Parathyroid adenoma (tissue), 2 donors: Measurements from ENCODE around the gene TBC1D30.

ENCODE experiments used
- H2AFZ ChIP-seq: fragments of 300-600 bp; sonication (generic); one replicate; pipeline ENCODE4 v1.7.0; 2017; ENCODE audit warnings: antibody characterized with exemption, mild to moderate bottlenecking
- H3K27ac ChIP-seq: fragments of 300-600 bp; sonication (generic); one replicate; pipeline ENCODE4 v1.7.0; 2017
- H3K27me3 ChIP-seq: fragments of 300-600 bp; sonication (generic); one replicate; pipeline ENCODE4 v1.7.0; 2017; ENCODE audit warnings: low read length; ENCODE audit not compliant: control insufficient read depth, insufficient read depth
- H3K36me3 ChIP-seq: fragments of 300-600 bp; sonication (generic); one replicate; pipeline ENCODE4 v1.7.0; 2017; ENCODE audit warnings: low read length; ENCODE audit not compliant: control insufficient read depth, insufficient read depth
- H3K4me1 ChIP-seq: fragments of 300-600 bp; sonication (generic); one replicate; pipeline ENCODE4 v1.7.0; 2017; ENCODE audit warnings: control low read depth
- H3K4me2 ChIP-seq: fragments of 300-600 bp; sonication (generic); one replicate; pipeline ENCODE4 v1.7.0; 2017; ENCODE audit warnings: low read length
- H3K4me3 ChIP-seq: fragments of 300-600 bp; sonication (generic); one replicate; pipeline ENCODE4 v1.7.0; 2017; ENCODE audit warnings: low read depth, low read length
- H3K79me2 ChIP-seq: fragments of 300-600 bp; sonication (generic); one replicate; pipeline ENCODE4 v1.7.0; 2017; ENCODE audit warnings: control low read depth
- H3K9ac ChIP-seq: fragments of 300-600 bp; sonication (generic); one replicate; pipeline ENCODE4 v1.7.0; 2017; ENCODE audit warnings: mild to moderate bottlenecking
- H3K9me3 ChIP-seq: fragments of 300-600 bp; sonication (generic); one replicate; pipeline ENCODE4 v1.7.0; 2017; ENCODE audit warnings: low read length; ENCODE audit not compliant: control insufficient read depth
- TF ChIP-seq, protein P1 (sequence below): fragments of 300-600 bp; sonication (generic); IDR thresholded peaks from one replicate; pipeline ENCODE4 v1.7.0; 2017; ENCODE audit warnings: antibody characterized with exemption, mild to moderate bottlenecking
- donor health status: primary hyperparathyroidism.

Gene TBC1D30

DNA sequence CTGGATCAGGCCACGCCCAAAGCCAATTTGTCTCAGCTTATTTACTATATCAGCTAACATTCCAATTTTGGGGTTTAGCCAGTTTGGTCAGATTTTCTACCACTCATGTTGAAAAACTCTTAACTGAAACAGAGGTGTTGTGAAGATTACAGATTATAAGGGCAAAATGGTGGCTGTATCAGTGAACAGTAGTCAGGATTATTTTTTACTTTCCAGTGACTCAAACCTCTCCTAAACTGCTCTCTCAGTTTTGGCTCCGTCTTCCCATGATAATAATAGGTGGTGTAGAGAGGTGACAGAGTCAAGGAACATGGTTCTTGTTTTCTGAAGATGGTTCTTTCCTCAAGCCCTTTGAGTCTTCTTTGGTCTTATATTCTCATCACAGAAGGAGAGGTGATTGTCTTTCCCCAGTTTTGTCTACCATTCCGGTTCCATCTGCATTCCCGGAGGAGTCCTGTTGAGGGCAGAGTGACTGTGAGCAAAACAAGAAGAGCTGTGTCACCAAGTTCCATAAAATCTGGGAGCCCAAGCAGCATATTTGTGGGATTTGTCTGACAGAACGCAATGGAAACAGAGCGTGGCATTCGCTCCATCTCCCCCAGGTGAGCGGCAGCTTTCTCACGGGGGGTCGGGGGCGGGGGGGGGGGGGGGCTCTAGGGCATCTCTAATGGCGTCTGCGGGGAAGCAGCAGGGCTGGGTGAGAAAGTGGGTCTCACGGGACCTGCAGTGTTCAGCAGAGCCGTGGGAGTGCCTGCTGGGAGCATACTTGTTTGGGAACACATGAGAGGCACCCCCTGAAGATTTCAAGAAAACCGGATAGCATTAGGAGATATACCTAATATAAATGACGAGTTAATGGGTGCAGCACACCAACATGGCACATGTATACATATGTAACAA lies 59.1 kb downstream of the TBC1D30 start:
- H3K4me1 ChIP-seq = no peaks in the 10 kb centered on the region
- no peak overlapping the region for H3K4me3 ChIP-seq

DNA sequence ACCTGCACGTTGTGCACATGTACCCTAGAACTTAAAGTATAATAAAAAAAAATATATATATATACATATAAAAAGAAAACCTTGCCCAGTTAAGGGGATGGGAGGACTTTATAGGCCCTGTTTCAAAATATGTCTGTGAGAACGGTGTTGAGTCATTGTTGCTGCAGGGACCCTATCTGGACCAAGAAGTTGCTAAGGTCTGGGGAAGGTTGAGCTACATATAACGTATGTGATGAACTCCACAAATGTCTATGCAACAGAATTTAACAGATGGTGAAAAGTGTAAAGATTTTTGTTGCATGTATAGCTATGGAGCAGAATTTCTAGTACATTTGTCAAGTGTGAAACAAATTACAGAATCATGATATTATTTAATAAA lies 59.7 kb downstream of the TBC1D30 start:
- H3K27me3 ChIP-seq = no peaks in the 10 kb centered on the region
- no peak overlapping the region for H3K27ac ChIP-seq
- no peaks in the 10 kb centered on the region for H3K36me3 ChIP-seq

More for the DNA sequence above, 59.1 kb downstream of the TBC1D30 start:
- H3K27me3 ChIP-seq = no peaks in the 10 kb centered on the region
- H3K27ac ChIP-seq = no peak overlapping the region
- H2AFZ ChIP-seq = no peak overlapping the region
- H3K9ac ChIP-seq = no peak overlapping the region
- no peak overlapping the region for H3K4me2 ChIP-seq
- no peaks in the 10 kb centered on the region for H3K36me3 ChIP-seq
- TF ChIP-seq, protein P1, sequence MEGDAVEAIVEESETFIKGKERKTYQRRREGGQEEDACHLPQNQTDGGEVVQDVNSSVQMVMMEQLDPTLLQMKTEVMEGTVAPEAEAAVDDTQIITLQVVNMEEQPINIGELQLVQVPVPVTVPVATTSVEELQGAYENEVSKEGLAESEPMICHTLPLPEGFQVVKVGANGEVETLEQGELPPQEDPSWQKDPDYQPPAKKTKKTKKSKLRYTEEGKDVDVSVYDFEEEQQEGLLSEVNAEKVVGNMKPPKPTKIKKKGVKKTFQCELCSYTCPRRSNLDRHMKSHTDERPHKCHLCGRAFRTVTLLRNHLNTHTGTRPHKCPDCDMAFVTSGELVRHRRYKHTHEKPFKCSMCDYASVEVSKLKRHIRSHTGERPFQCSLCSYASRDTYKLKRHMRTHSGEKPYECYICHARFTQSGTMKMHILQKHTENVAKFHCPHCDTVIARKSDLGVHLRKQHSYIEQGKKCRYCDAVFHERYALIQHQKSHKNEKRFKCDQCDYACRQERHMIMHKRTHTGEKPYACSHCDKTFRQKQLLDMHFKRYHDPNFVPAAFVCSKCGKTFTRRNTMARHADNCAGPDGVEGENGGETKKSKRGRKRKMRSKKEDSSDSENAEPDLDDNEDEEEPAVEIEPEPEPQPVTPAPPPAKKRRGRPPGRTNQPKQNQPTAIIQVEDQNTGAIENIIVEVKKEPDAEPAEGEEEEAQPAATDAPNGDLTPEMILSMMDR = no peak
- H3K79me2 ChIP-seq = no peaks in the 10 kb centered on the region
- no peaks in the 10 kb centered on the region for H3K9me3 ChIP-seq

DNA sequence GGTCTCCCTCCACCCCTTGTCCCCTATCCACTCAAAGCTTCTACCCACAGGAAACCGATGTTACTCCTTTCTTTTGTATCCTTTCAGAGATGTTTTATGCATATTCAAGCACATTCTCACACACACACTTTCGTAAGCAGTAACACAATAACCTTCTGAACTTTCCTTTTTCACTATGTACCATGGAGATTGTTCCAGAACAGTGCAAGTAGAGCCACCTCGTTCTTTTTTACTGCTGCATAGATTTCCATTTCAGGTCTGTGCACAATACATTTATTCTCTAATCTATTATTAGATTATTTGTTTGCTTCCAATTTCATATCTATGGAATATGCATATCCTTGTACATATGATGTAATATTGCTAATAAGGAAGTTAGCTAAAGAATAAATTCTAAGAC lies 60.3 kb downstream of the TBC1D30 start:
- Histone ChIP-seq H3K9me3 (no peaks in the 10 kb centered on the region), H3K36me3 (no peaks in the 10 kb centered on the region), H3K4me3 (no peak overlapping the region), H3K9ac (no peak overlapping the region), H2AFZ (no peak overlapping the region), H3K4me2 (no peak overlapping the region), H3K4me1 (no peaks in the 10 kb centered on the region), H3K27me3 (no peaks in the 10 kb centered on the region), H3K27ac (no peak overlapping the region), H3K79me2 (no peaks in the 10 kb centered on the region)
- TF ChIP-seq, protein P1 = no peak

More for the DNA sequence above, 59.7 kb downstream of the TBC1D30 start:
- TF ChIP-seq, protein P1 = no peak
- no peak overlapping the region for H3K4me3 ChIP-seq
- H3K4me1 ChIP-seq = no peaks in the 10 kb centered on the region
- no peak overlapping the region for H2AFZ ChIP-seq
- H3K9ac ChIP-seq = no peak overlapping the region
- H3K79me2 ChIP-seq = no peaks in the 10 kb centered on the region
- no peaks in the 10 kb centered on the region for H3K9me3 ChIP-seq
- H3K4me2 ChIP-seq = no peak overlapping the region

- Histone ChIP-seq H2AFZ (no peak overlapping the region), H3K36me3 (no peaks in the 10 kb centered on the region), H3K9me3 (no peaks in the 10 kb centered on the region), H3K4me1 (no peaks in the 10 kb centered on the region), H3K9ac (no peak overlapping the region), H3K4me2 (no peak overlapping the region), H3K27me3 (peaks cover 4% of the 10 kb centered on the region), H3K79me2 (no peaks in the 10 kb centered on the region), H3K4me3 (no peak overlapping the region), H3K27ac (no peak overlapping the region)
- TF ChIP-seq, protein P1 = no peak
Measured at GRCh38 chr12:64889434-64890216, 65.2 kb downstream of the TBC1D30 start.
